ENCODE data around the gene CDYL.

DNA sequence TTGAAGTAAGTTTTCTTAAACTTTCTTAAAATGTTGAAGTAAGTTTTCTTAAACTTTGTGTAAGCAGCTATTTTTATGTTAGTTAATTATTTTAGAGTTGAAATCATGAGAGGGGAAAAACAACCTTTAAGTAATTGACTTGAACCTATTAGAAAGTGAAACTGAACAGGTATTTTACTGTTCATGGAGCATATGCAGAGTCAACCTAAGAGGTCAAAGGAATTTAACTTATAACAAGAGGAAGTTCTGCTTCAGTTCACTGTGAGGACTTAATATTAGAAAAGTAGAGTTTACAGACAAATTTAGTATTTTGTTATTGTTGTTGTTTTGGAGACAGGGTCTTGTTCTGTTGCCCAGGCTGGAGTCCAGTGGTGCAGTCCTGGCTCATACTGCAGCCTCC lies 38.0 kb downstream of the CDYL start:
- TF ChIP-seq, protein P1, sequence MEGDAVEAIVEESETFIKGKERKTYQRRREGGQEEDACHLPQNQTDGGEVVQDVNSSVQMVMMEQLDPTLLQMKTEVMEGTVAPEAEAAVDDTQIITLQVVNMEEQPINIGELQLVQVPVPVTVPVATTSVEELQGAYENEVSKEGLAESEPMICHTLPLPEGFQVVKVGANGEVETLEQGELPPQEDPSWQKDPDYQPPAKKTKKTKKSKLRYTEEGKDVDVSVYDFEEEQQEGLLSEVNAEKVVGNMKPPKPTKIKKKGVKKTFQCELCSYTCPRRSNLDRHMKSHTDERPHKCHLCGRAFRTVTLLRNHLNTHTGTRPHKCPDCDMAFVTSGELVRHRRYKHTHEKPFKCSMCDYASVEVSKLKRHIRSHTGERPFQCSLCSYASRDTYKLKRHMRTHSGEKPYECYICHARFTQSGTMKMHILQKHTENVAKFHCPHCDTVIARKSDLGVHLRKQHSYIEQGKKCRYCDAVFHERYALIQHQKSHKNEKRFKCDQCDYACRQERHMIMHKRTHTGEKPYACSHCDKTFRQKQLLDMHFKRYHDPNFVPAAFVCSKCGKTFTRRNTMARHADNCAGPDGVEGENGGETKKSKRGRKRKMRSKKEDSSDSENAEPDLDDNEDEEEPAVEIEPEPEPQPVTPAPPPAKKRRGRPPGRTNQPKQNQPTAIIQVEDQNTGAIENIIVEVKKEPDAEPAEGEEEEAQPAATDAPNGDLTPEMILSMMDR (IDR thresholded peaks at IDR 0.05) = no peak
- TF ChIP-seq POLR2A (IDR thresholded peaks at IDR 0.05) = no peak

Data from lower leg skin (tissue), 3 donors.